Measurements from ENCODE around the gene CLDN25.

Gene CLDN25

GRCh38 chr11:113773416-113774173, 6.0 kb upstream of the CLDN25 start, which contains the start of gene ZW10 (continued):
- no peak for TF ChIP-seq PRDM1 (tag by site-specific recombination; IDR thresholded peaks at IDR 0.05)
- TF ChIP-seq ZNF791 (tag by site-specific recombination; IDR thresholded peaks at IDR 0.05): no peak
- no peak for TF ChIP-seq ZNF157 (tag by site-specific recombination; IDR thresholded peaks at IDR 0.05)
- no peak for TF ChIP-seq ZNF391 (tag by site-specific recombination; IDR thresholded peaks at IDR 0.05; ENCODE audit: borderline replicate concordance, low read depth)
- TF ChIP-seq ZNF48 (tag by site-specific recombination; IDR thresholded peaks at IDR 0.05): no peak
- TF ChIP-seq ZNF335 (tag by site-specific recombination; conservative IDR thresholded peaks at IDR 0.05): peak; percentile 94
- no peak for TF ChIP-seq ZNF785 (tag by site-specific recombination; IDR thresholded peaks at IDR 0.05)
- TF ChIP-seq ZNF214 (tag by site-specific recombination; IDR thresholded peaks at IDR 0.05; ENCODE audit: borderline replicate concordance): no peak
- no peak for TF ChIP-seq SALL2 (tag by site-specific recombination; IDR thresholded peaks at IDR 0.05; ENCODE audit: borderline replicate concordance)
- no peak for TF ChIP-seq ZNF624 (tag by site-specific recombination; IDR thresholded peaks at IDR 0.05)
- TF ChIP-seq ZNF558 (tag by site-specific recombination; IDR thresholded peaks at IDR 0.05): no peak
- TF ChIP-seq ZNF707 (tag by site-specific recombination; IDR thresholded peaks at IDR 0.05): no peak
- peak; percentile 52; the same call in 1 of the 2 replicates for TF ChIP-seq ZNF394 (tag by site-specific recombination; IDR thresholded peaks at IDR 0.05; ENCODE audit: borderline replicate concordance)
- 0 out of 2 replicates have a peak, but pooled peaks have one; percentile 29 for TF ChIP-seq ZBTB10 (tag by site-specific recombination; IDR thresholded peaks at IDR 0.05)
- TF ChIP-seq SCRT1 (tag by site-specific recombination; IDR thresholded peaks at IDR 0.05; ENCODE audit: borderline replicate concordance): no peak
- TF ChIP-seq PBX3 (CRISPR knock-in tag; IDR thresholded peaks at IDR 0.05): no peak
- TF ChIP-seq HIC1 (tag by site-specific recombination; IDR thresholded peaks at IDR 0.05): no peak
- no peak for TF ChIP-seq HOXC10 (CRISPR knock-in tag; IDR thresholded peaks at IDR 0.05)
- no peak for TF ChIP-seq ZNF132 (tag by site-specific recombination; IDR thresholded peaks at IDR 0.05; ENCODE audit: borderline replicate concordance)
- no peak for TF ChIP-seq GFI1B (tag by site-specific recombination; IDR thresholded peaks at IDR 0.05)
- TF ChIP-seq ZNF768 (tag by site-specific recombination; IDR thresholded peaks at IDR 0.05): no peak
- TF ChIP-seq ZNF518A (tag by site-specific recombination; conservative IDR thresholded peaks at IDR 0.05; ENCODE audit: low read depth): no peak
- TF ChIP-seq ZNF239 (tag by site-specific recombination; IDR thresholded peaks at IDR 0.05): no peak
- no peak for TF ChIP-seq ZNF426 (tag by site-specific recombination; IDR thresholded peaks at IDR 0.05)
- TF ChIP-seq PRDM10 (tag by site-specific recombination; IDR thresholded peaks at IDR 0.05): 0 out of 2 replicates have a peak, but pooled peaks have one; percentile 9

Measured in HEK293 (cell line).